NCI-H460 (cell line): ENCODE measurements around the gene LMBRD2. TPM values are rescaled to one million over a fixed set of nuclear protein-coding genes. Genes with fewer than 3 reads are reported as not detected.
A peak's percentile ranks its signal among the peaks of the same experiment; 100 is the strongest.
"Not testable (repeated sequence)": the region's sequence is repeated elsewhere in the genome, so short reads cannot be mapped to it uniquely, and the experiment has no call there.

Experiments used
- DNase-seq: peaks from one replicate; pipeline ENCODE4 v3.0.0-alpha.2; 2016; ENCODE audit warnings: low read depth; ENCODE audit errors: extremely low read depth
- total RNA-seq: library from RNA; depleted of rRNA; stranded (reverse); fragments of >200 nt; shearing (Covaris generic); gene quantifications from 2 replicates; pipeline ENCODE4 v1.2.3, GENCODE V29; 2014

LMBRD2 gene
- total RNA-seq, 1 experiment from 2014 or later, result 11.5 TPM

DNA sequence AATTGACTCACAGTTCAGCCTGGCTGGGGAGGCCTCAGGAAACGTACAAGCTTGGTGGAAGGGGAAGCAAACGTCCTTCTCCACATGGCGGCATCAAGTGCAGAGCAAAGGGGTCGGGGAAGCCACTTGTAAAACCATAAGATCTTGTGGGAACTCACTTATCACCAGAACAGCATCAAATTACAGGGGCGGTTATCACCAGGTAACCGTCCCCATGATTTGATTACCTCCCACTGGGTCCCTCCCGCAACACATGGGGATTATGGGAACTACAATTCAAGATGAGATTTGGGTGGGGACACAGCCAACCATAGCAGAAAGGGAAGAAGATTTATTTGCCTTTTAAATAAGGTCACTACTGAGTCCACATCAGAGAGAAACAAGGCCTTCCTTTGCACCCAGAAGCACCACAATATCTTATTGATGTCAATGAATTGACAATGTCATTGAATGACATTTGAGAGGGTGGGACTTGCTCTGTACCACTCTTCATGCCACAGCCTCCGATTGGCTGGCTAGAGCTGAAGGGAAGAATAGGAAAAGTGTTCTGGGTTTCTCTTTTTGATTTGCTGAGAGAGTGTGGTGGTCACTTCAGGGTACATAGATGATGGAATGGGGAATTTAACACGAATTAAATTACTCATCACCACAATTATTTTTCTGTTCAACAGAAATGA, 11.3 kb upstream of the LMBRD2 start:
- DNase-seq, result no peak

DNA sequence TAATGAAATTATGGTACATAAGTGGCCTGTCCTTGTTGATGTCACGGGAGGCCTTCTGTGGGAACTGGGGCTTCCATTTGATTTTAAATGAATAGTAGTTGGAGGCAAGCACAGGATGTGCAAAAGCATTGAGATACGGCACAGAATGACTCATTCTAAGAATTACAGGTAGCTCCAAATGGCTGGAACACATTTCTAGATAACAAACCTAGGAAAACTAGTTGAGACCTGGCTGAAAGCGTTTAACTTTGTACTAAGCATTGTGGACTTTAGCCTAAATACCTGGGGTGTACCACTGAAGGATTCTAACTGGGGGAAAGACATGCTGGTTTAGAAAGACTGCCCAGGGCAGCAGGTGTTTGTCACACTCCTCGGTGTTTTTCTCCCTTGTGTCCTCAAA, 9.7 kb upstream of the LMBRD2 start:
- DNase-seq, result no peak

DNA sequence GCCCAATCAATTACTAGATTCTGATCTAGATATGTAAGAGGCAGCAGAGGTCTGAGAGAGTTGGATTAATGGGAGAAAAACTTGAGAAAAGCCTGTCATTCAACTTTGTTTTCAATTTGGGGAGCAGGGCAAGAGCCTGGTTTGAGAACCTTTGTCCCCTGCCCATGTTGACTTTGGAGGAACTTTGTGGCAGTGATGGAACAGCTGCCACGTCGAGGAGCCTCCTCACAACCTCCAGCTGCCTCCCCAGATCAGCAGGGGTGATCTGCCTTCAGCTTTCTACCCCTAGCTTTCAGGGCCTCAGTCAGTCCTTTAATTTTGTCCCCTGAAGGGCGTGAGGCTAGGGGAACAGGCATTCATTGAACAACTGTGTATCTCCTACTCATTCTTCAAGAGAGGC, 8.9 kb upstream of the LMBRD2 start:
- DNase-seq, result no peak

DNA sequence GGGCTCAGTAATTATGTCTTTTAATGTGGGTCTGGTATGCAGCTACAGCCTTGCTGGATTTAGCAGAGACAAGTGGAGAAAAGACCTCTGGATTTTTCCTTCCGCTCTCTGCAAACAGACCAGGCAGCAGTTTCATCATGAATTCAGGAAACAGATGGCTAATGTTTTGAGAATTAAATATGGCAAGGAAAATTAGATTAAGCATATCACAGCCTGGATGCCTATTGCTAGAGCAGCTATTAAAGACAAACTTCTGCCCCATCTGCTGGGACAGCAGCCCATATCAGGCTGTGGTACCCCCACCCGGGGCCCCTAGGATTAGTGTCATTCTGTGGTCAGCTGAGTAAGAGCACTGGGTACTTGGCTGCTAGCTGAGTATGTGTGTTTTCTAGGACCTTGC, 6.5 kb upstream of the LMBRD2 start:
- no peak for DNase-seq

DNA sequence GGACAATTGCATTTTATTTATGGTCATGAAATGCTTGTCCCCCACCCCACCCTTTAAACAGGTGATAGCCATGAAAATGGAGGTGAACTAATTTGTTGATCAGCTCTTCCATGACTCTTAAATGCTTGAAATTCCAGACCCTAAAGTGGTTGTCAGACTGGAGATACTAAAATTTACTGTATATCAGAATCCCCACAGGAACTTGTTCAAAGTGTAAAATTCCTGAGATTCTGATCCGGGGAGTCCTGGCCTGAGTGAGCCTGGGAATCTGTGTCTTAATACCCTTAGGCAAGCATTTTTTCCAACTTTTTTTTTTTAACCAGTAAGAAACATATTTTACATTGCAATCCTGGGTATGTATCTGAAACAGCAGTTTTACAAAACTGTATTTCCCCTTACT, 4.9 kb upstream of the LMBRD2 start:
- no peak for DNase-seq

DNA sequence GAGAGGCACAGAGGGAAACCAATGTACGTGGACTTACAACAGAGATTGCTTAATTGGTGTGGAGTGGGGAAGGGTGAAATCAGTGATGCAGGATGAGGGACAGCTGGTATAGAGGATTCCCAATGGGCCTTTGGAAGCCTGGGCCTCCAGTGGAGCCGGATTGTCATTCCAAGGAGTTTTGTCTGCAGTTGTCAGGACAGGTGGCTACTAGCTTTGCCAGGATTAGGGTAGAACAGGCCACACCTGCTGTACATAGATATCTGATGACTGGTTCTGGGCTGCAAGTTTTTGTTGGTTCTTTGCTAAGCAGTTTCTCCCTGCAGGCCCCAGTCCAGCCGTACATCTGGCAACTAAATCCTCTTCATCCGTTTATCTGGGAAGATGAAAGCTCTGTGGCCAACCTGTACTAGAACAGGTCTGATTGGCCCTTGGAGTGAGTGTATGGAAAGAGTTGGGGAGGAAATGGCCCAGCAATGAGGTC, 4.5 kb upstream of the LMBRD2 start:
- DNase-seq, result no peak

DNA sequence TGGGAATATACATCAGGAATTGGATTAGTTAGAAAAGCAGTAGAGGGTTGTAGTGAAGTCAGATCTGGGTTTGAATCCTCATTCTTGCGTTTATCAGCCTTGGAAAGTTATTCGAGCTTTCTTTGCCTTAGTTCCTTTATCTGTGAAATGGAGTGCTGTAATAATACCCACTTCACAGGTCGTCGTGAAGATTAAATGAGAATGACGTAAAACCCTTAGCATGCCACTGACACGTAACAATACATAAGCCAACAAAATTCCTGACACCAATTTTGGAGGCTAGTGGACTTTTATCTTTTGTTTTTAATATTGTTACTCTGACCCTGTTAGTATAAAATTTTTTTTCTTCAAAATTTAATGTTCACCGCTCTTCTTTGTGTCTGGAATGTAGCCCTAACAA, 3.6 kb upstream of the LMBRD2 start:
- no peak for DNase-seq

DNA sequence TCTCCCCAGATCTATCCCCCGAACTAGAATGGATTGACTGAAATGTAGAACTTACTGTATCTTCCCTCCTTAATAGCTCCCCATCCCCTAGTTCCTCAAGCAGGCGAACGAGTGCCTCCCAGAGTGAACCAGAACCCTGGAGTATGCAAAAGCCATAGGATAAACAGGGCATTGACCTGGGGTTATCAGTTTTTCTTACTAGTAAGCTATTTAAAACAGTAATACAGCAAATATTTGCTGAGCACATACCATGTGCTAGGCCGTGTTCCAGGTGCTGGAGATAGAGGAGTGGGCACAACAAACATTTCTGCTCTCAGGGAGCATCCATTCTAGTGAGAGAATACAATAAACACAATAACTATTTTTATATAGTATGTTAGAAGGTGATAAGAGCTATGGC, 2.0 kb upstream of the LMBRD2 start:
- DNase-seq, result no peak

DNA sequence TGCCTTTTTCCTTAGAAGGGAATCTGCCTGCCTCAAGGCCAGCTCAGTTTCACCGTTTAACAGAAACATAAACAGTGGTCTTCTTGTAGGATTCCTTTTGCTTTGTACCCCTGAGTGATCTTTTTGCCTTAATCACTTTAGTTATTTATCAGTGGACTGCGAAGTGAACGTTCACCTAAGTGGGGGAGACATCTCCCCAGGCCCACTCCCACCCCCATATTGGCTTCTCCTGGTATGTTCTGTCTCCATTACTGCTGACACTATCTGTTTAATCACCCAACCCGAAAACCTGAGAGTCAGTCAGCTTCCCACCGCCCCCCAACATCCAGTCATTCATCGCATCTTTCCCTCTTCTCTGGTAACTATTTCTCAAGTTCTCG, 1.6 kb upstream of the LMBRD2 start:
- DNase-seq, result no peak

DNA sequence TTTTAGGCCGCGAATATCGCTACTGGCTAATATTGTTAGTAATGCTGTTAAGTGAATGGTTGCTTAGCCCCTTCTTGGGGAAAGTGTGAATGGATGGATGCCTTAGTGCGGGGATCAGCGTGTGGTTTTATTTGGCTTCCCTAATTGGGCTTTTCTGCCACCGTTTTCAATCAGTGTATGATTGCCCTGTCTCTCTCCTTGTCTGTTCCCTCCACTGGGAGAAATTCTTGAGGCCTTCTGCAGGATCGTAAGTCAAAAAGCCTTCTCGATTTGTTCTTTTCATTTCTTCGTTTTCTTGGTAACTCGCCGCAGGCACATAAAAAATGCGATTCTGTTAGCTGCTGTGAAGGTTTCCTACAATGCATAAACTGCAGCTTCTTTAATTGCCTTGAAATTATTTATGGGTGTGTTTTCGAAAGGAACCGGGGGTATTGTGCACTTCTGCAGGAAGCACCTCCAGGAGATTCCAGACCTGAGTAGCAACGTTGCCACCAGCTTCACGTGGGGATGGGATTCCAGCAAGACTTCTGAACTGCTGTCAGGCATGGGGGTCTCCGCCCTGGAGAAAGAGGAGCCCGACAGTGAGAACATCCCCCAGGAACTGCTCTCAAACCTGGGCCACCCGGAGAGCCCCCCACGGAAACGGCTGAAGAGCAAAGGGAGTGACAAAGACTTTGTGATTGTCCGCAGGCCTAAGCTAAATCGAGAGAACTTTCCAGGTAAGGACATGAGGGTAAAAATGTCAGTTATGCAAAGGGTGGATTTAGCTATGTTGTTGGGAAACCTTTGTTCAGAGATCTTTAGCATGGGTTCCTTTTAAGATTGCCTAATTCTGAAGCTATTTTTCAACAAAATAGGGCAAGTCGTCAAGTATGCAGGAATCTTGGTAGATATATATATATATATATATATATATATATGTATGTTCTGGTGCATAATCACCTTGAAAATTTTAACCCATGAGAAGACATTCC, 924 bp upstream of the LMBRD2 start:
- no peak for DNase-seq

DNA sequence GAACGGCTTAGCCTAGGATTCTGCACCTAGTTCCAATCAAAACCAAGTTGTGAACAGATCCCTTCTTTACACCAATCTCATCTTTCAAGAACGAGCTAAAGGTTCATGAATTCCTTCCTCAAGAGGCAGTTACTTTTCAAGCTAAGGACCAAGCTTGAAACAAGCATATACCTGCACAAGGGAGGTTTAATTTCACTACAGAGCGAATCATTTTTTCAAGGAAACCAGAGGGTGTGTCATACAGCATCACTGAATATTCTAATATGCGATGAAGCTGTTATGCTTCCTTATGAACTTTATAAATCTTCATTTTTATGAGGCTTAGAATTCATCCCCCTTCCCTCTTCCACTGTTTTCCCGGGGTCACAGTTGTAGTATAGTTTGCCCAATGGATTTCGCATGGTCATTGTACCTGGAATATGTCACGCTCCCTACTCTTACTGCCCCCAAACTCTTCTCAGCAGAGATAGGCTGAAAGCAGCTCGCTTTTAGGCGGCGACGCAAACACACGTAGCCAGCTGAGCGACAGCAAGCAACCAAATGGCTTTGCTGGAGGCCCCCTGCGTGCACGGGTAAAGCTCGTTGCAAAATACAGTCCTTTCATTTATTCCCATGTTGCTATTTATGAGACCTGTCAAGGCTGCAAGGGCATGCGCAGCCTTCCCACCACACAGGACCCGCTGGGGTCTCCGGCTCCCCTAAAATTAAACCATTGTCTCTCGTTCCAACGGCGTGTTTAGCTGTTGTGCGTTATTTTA, 832 bp downstream of the LMBRD2 start:
- peak; percentile 18 for DNase-seq

DNA sequence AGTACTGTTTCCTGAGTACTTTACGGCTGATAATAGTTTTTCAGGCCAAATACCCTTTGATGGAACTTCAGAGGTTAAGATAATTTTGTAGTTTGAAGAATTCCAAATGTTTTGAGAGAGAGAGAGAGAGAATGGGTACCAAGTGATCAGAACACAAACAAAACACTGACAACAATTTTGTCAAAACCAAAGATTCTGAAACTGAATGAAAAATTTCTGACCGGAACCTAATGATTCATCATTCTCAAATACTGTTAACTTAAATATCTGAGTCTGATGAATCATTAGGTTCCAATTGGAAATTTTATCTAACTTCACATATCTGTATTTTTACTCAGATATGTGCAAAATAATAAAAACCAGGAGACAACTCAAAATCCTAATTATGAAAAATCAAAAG, 4.0 kb downstream of the LMBRD2 start:
- no peak for DNase-seq

DNA sequence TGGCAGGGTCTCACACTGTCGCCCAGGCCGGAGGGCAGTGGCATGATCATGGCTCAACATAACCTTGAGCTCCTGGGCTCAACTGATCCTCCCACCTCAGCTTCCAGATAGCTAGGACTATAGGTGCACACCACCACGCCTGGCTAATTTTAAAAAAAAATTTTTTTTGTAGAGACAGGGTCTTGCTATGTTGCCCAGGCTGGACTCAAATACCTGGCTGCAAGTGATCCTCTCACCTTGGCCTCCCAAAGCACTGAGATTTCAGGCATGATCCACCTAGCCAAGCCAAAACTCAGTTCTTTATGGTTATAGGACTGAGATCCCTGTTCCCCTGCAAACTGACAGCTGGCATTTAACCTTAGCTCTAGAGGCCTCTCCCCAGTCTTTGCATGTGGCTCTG, 5.3 kb downstream of the LMBRD2 start:
- no peak for DNase-seq

DNA sequence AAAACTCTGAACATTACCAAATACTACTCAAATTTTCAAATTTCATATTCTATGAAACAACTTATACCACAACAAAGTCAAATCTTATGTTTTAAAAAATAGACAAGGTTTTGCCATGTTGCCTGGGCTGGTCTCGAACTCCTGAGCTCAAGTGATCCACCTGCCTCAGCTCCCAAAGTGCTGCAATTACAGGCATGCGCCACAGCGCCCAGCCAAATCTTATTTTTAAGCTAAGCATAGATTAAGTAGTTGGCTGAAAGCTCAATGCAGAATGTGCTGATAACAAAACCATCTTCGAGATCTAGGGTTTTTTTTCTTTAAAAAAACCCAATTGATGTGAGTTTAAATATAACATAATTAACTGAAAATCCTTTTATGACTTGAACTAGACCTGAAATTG, 6.4 kb downstream of the LMBRD2 start:
- no peak for DNase-seq

DNA sequence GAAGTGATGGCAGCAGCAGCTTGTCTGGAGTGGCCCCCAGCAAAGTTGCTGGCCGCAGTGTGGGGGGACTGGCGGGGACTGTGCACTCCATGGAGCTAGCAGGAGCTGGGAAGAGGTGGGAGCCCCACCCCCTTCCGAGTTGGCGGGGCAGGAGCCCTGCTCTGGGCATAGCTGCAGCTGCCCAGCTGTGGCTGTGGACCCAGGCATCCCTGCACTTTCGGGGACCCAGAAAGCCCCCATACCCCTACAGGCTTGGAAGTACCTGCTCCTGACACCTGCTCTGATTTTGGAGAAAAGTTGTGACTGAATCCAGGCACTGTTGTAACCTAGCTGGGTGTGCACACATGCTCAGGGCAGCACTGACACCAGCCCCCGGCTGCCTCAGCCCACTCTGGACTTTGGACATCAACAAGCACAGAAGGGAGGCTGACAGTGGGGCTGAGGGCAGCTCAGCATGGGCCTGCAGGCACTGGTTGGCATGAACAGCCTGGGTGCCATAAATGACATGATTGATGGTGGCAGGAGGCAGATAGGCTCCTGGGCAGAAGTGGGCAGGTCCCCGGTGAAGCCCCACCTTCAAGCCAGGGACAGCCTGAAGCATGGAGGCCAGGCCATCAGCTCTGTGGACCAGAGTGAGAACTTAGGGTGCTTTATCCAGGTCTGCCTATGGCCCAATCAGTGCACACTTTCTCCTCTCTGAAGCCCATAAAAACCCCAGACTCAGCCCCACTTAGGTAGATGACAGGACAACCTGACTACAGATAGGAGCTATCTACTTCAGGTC, 12.6 kb downstream of the LMBRD2 start:
- no peak for DNase-seq

DNA sequence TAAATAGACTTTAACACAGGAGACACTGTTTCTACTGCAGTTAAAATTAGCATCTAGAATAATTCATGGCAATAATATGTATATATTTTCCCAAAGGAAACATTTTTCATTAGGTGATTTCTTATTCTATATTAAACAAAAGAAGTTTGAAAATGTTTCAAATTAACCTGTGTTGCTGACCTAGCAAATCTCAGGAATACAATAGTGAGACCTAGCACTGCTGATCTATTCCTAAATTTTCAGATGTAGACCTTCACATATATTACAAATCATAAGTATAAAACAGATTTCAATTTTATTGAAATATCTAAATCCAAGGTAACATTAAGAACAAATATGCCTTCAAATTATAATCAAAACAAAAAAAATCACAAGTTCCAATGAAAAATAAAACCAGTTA, 15.1 kb downstream of the LMBRD2 start:
- no peak for DNase-seq

DNA sequence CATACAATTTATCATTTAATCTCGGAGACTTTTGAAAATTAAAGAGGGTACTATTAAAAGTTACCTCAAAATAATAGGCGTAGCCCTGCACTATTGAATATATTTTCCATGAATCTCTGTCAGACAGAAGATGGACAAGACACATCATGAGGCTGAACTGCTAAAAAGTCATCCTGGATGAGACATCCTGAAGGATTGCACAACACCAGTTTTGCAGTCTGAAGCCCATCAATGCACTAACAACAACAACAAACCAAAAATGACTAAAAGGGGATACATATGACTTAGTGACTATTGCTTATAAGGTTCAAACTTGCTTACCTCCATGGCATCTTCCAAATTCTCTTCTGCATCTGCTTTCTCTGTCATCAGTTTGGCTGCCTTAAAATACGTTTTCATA, 15.7 kb downstream of the LMBRD2 start:
- DNase-seq, result no peak

DNA sequence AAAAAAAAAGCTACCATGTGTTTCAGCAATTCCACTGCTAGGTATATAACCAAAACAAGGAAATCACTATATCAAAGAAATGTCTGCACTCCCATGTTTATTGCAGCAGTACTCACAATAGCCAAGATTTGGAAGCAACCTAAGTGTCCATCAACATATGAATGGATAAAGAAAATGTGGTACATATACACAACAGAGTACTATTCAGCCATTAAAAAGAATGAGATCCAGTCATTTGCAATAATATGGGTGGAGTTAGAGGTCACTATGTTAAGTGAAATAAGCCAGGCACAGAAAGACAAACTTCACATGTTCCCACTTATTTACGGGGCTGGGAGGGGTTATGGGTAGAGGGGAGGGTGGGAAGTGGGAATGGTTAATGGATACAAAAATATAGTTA, 18.7 kb downstream of the LMBRD2 start:
- not testable (repeated sequence) for DNase-seq

DNA sequence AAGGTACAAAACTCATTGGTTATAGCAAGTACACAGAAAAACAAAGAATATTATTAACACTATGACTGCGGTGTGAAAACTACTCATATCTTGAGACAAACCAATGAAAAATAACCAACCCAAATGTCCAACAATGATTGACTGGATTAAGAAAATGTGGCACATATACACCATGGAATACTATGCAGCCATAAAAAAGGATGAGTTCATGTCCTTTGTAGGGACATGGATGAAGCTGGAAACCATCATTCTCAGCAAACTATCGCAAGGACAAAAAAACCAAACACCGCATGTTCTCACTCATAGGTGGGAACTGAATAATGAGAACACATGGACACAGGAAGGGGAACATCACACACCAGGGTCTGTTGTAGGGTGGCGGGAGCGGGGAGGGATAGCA, 22.0 kb downstream of the LMBRD2 start:
- not testable (repeated sequence) for DNase-seq

DNA sequence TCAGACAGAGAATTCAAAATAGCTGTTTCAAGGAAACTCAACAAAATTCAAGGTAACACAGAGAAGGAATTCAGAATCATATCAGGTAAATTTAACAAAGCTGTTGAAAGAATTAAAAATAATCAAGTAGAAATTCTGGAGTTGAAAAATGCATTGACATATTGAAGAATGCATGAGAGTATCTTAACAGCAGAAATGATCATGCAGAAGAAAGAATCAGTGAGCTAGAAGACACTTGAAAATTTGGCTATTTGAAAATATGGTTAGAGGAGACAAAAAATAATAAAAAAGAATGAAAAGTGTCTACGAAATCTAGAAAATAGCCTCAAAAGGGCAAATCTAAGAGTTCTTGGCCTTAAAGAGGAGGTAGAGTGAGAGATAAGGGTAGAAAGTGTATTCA, 22.9 kb downstream of the LMBRD2 start:
- no peak for DNase-seq
